Measurements from ENCODE around the gene LRGUK. TPM values are rescaled to one million over a fixed set of nuclear protein-coding genes. Genes with fewer than 3 reads are reported as not detected.
A peak's percentile ranks its signal among the peaks of the same experiment; 100 is the strongest.

The LRGUK gene
- total RNA-seq, 1 donor from 2014 or later: 2.0 TPM

DNA sequence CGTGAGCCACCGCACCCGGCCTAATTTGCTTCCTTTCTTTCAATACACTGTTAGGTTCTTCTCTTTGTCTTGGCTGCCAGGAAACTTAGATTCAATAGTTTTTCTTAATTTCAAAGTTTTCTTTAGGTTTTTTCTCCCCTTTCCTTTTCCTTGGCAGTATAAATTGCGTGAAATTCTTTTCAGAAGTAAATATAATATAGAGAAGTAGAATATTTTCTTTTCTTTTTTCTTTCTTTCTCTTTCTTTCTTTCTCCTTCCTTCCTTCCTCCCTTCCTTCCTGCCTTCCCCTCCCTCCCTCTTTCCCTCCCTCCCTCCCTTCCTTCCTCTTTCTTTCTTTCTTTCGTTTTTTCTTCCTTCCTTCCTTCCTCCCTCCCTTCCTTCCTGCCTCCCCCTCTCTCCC is 1.7 kb downstream of the LRGUK start:
- H3K9me3 Mint-ChIP-seq: no peaks in the 10 kb centered on the region
- H3K27ac Mint-ChIP-seq: no peak overlapping the region
- TF ChIP-seq, protein P1, sequence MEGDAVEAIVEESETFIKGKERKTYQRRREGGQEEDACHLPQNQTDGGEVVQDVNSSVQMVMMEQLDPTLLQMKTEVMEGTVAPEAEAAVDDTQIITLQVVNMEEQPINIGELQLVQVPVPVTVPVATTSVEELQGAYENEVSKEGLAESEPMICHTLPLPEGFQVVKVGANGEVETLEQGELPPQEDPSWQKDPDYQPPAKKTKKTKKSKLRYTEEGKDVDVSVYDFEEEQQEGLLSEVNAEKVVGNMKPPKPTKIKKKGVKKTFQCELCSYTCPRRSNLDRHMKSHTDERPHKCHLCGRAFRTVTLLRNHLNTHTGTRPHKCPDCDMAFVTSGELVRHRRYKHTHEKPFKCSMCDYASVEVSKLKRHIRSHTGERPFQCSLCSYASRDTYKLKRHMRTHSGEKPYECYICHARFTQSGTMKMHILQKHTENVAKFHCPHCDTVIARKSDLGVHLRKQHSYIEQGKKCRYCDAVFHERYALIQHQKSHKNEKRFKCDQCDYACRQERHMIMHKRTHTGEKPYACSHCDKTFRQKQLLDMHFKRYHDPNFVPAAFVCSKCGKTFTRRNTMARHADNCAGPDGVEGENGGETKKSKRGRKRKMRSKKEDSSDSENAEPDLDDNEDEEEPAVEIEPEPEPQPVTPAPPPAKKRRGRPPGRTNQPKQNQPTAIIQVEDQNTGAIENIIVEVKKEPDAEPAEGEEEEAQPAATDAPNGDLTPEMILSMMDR (conservative IDR thresholded peaks at IDR 0.05): no peak
- peak overlapping the region; percentile 93 for H3K4me3 Mint-ChIP-seq
- H3K4me1 Mint-ChIP-seq (ENCODE audit: unreplicated experiment): peaks cover 18% of the 10 kb centered on the region
- no peaks in the 10 kb centered on the region for H3K36me3 Mint-ChIP-seq
- peaks cover 58% of the 10 kb centered on the region for H3K27me3 Mint-ChIP-seq
- no peak for DNase-seq (ENCODE audit: extremely low spot score, unreplicated experiment)

DNA sequence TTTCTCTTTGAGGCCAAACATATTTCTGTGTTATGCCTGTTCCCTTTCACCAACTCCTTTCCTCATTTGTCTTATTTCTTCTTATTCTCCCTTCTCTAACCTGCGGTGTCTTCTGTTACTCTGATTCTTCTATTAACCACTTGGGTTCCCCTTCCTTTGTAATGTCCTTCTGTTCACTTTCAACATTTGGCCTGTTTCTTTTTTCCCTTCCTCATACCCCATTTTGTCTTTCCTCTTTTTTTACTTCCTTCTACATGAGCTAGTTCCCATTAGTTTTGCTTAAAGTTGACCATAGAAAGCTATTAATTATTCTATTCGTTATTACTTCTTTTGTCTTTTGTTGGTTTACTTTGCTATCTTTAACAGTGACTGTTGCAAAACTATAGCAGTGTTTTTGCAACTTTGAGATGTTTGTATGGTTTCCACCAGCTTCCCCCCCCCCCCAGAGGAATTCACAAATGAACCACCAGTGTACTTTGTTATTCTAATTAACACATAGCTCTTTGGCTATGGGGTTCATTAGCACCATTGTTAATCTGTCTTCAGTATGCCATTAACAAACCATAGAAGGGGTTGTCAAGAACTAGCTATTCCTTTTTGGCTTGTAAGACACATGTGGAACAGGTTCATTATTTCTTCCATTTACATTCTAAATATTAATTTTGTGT is 2.9 kb downstream of the LRGUK start:
- peak overlapping the region; percentile 42 for H3K4me3 Mint-ChIP-seq
- H3K4me1 Mint-ChIP-seq (ENCODE audit: unreplicated experiment): peaks cover 18% of the 10 kb centered on the region
- no peak for DNase-seq (ENCODE audit: extremely low spot score, unreplicated experiment)
- TF ChIP-seq, protein P1 (conservative IDR thresholded peaks at IDR 0.05): no peak
- peaks cover 53% of the 10 kb centered on the region for H3K27me3 Mint-ChIP-seq
- H3K9me3 Mint-ChIP-seq: no peaks in the 10 kb centered on the region
- H3K27ac Mint-ChIP-seq: no peak overlapping the region
- no peaks in the 10 kb centered on the region for H3K36me3 Mint-ChIP-seq

DNA sequence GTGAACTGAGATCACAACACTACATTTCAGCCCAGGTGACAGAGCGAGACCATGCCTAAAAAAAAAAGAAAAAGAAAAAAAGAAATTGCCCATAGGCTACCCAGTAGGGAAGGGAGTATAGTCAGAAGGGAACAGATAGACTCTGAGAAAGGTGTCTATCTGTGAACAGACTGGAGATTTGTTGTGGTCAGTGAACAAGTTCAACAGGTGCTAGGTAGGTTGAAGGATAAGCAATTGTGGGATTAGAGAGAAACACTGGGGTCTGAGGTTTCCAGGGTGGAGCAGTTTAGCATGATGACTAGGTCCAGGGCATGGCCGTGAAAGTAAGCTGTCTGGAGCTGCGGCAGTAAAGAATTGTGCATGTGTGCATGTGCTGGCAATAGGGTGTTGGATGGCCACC is 6.9 kb downstream of the LRGUK start:
- H3K36me3 Mint-ChIP-seq: no peaks in the 10 kb centered on the region
- no peaks in the 10 kb centered on the region for H3K9me3 Mint-ChIP-seq
- no peak for DNase-seq (ENCODE audit: extremely low spot score, unreplicated experiment)
- H3K27ac Mint-ChIP-seq: no peak overlapping the region
- H3K4me3 Mint-ChIP-seq: no peak overlapping the region
- H3K27me3 Mint-ChIP-seq: peaks cover 21% of the 10 kb centered on the region
- H3K4me1 Mint-ChIP-seq (ENCODE audit: unreplicated experiment): no peaks in the 10 kb centered on the region
- TF ChIP-seq, protein P1 (conservative IDR thresholded peaks at IDR 0.05): no peak

DNA sequence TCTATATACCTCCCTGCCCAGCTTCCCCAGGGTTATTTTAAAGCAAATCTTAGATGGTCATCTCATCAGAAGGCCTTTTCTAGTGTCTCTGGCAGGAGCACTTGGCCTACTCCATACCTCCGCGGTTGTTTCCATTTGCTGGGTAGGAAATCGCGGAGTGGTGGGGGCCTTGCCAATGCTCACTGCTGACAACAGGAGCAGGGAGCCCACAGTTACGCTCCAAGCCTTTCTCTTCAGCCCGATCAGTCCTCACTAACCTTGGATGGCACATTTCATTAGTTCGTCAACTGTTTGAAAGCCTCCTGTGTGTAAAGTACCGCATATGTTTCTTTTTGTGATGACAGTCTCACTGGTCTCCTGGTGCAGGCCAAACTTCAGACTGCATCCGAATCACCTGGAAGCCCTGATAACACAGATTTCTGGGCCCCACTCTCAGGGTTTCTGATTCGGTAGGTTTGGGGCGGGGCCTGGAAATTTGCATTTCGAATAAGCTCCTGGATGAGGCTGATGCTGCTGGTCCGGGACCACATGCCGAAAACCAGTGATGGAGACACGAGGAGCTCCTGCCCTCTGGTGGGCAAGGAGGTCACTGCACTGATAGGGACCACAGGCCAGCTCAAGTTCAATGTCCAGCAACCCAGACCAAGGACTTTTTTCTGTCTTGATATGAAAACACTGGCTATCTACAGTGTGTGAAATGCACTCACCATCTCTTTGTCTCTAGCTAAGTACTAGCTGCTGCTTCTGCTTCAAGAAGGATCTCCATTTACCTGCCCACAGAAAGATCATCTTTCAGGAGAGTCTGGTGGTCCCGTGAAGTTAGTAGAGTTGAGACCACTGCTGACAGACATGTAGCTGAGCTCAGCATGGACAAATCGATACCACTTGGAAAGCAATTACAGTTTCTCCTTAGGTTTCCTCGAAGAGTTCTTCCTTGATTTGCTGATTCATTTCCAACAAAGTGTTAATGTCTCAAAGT is 14.0 kb downstream of the LRGUK start:
- no peak overlapping the region for H3K4me3 Mint-ChIP-seq
- H3K27ac Mint-ChIP-seq: no peak overlapping the region
- H3K36me3 Mint-ChIP-seq: no peaks in the 10 kb centered on the region
- no peak for DNase-seq (ENCODE audit: extremely low spot score, unreplicated experiment)
- H3K4me1 Mint-ChIP-seq (ENCODE audit: unreplicated experiment): no peaks in the 10 kb centered on the region
- TF ChIP-seq, protein P1 (conservative IDR thresholded peaks at IDR 0.05): peak; percentile 92
- H3K27me3 Mint-ChIP-seq: no peaks in the 10 kb centered on the region
- H3K9me3 Mint-ChIP-seq: no peaks in the 10 kb centered on the region

DNA sequence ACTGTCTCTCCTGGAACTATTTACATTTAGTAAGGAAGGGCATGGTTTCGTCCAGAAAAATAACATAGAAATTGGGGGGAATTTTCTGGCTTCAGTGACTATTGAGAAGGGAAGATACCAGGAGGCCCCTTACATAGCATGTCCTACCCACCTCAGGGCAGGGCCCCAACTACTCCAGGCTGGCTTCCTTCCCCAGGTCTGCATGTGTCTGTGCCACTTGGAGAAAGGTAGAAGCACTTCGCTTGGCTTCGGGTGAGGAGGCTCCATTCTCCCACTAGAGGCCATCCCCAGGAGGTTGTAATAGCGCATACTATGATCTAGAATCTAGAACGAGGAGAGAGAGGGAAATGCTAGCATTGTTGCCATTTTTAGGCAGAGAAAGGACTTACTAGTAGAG is 14.7 kb downstream of the LRGUK start:
- TF ChIP-seq, protein P1 (conservative IDR thresholded peaks at IDR 0.05): no peak

More for the DNA sequence above, 14.7 kb downstream of the LRGUK start:
- Mint-ChIP-seq H3K4me1 (ENCODE audit: unreplicated experiment) (no peaks in the 10 kb centered on the region), H3K36me3 (no peaks in the 10 kb centered on the region), H3K27me3 (no peaks in the 10 kb centered on the region), H3K9me3 (no peaks in the 10 kb centered on the region), H3K4me3 (no peak overlapping the region), H3K27ac (no peak overlapping the region)
- no peak for DNase-seq (ENCODE audit: extremely low spot score, unreplicated experiment)

All from type B pancreatic cell (in vitro differentiated cells).